Endothelial cell of umbilical vein (primary cell): ENCODE measurements around the gene COASY. TPM values are rescaled to one million over a fixed set of nuclear protein-coding genes. Genes with fewer than 3 reads are reported as not detected.

Experiments used
- BruUV-seq: library from RNA; stranded (reverse); fragments of 400-500 nt; replicated peaks from 2 replicates; lab custom pipeline; 2021; lab: Mats Ljungman, UMichigan
- CTCF ChIA-PET: fragments of 300-600, 350-600 bp; sonication (Branson Sonifier 250); formaldehyde crosslinking; loops from one replicate; lab custom pipeline; 2021; ENCODE audit warnings: antibody characterized with exemption, inconsistent platforms; lab: Charles Lee
- POLR2A ChIA-PET: fragments of 300-600, 350-600 bp; sonication (Branson Sonifier 250); formaldehyde crosslinking; loops from one replicate; lab custom pipeline; 2021; ENCODE audit warnings: antibody characterized with exemption, inconsistent platforms; lab: Charles Lee
- DNase-seq: peaks from one replicate; pipeline ENCODE4 v3.0.0-alpha.2; 2011; ENCODE audit warnings: low read depth, low spot score
- FAIRE-seq: peaks from 2 replicates; lab custom pipeline; 2011; peaks lifted over from hg19 to GRCh38; lab: Jason Lieb, UNC
- H2AFZ ChIP-seq: 2 replicates; pipeline ENCODE4 v1.6.0; 2012; ENCODE audit warnings: low read depth, low read length, control low read depth, inconsistent platforms
- H3K27ac ChIP-seq: 2 replicates; pipeline ENCODE4 v1.5.1; 2011; ENCODE audit warnings: low read depth, mild to moderate bottlenecking, control low read depth, low read length, moderate library complexity; ENCODE audit not compliant: insufficient read depth
- H3K27me3 ChIP-seq, 2 experiments: 2 replicates each; pipeline versions ENCODE4 v1.6.0 to v1.6.1; 2011; ENCODE audit warnings: low read length in 2 of 2, mixed read lengths in 1 of 2; ENCODE audit not compliant: control insufficient read depth in 2 of 2, insufficient read depth in 2 of 2
- H3K36me3 ChIP-seq, 2 experiments: 2 replicates in 1 of 2; 3 replicates in 1 of 2; pipeline ENCODE4 v1.5.1; 2011; ENCODE audit warnings: low read length in 2 of 2, mild to moderate bottlenecking in 1 of 2, moderate library complexity in 1 of 2; ENCODE audit not compliant: control insufficient read depth in 2 of 2, insufficient read depth in 2 of 2; ENCODE audit errors: extremely low read depth in 1 of 2
- H3K4me1 ChIP-seq: 3 replicates; pipeline ENCODE4 v1.5.1; 2011; ENCODE audit warnings: mild to moderate bottlenecking, low read length; ENCODE audit not compliant: control insufficient read depth, insufficient read depth; ENCODE audit errors: extremely low read depth
- H3K4me2 ChIP-seq: 2 replicates; pipeline ENCODE4 v1.6.1; 2011; ENCODE audit warnings: low read length, control low read depth, mixed read lengths; ENCODE audit not compliant: insufficient read depth
- H3K4me3 ChIP-seq, 3 experiments: fragments of 200-600 bp in 1 of 3; sonication (generic), shearing (Covaris generic) in 1 of 3; replicated peaks in 1 of 3; 2 replicates each; pipeline ENCODE4 v1.5.1; 2011 to 2016; ENCODE audit warnings: control low read depth in 3 of 3, low read length in 3 of 3, mild to moderate bottlenecking in 2 of 3, inconsistent platforms in 1 of 3, low read depth in 1 of 3, moderate library complexity in 1 of 3; ENCODE audit not compliant: insufficient read depth in 1 of 3
- H3K79me2 ChIP-seq: 2 replicates; pipeline ENCODE4 v1.6.0; 2012; ENCODE audit warnings: low read length, inconsistent platforms; ENCODE audit not compliant: control insufficient read depth, insufficient read depth
- H3K9ac ChIP-seq: replicated peaks from 2 replicates; pipeline ENCODE3; 2011; ENCODE audit warnings: low read length, control low read depth; ENCODE audit not compliant: insufficient read depth; ENCODE audit errors: extremely low read depth
- H3K9me1 ChIP-seq: replicated peaks from 3 replicates; pipeline ENCODE4 v1.6.0; 2011; ENCODE audit warnings: mild to moderate bottlenecking, low read length; ENCODE audit not compliant: control insufficient read depth, insufficient read depth; ENCODE audit errors: extremely low read depth
- H3K9me3 ChIP-seq: replicated peaks from 2 replicates; pipeline ENCODE4 v1.5.1; 2012; ENCODE audit warnings: low read length, inconsistent platforms; ENCODE audit not compliant: control insufficient read depth, insufficient read depth
- H4K20me1 ChIP-seq: replicated peaks from 2 replicates; pipeline ENCODE3; 2011; ENCODE audit warnings: mild to moderate bottlenecking, low read length; ENCODE audit not compliant: control insufficient read depth, insufficient read depth; ENCODE audit errors: extremely low read depth
- EZH2 ChIP-seq: IDR thresholded peaks from 2 replicates; pipeline ENCODE4 v1.6.1; 2012; ENCODE audit warnings: borderline replicate concordance, low read depth, mild to moderate bottlenecking, moderate library complexity, low read length, inconsistent platforms; ENCODE audit not compliant: severe bottlenecking
- GATA2 ChIP-seq: IDR thresholded peaks from 2 replicates; pipeline ENCODE4 v1.7.0; 2011; ENCODE audit warnings: low read depth, mild to moderate bottlenecking, moderate library complexity, mixed read lengths, low read length; ENCODE audit not compliant: insufficient read length, insufficient read depth
- MYC ChIP-seq: IDR thresholded peaks from one replicate; pipeline ENCODE4 v1.6.1; 2011; ENCODE audit warnings: mild to moderate bottlenecking, low read depth, low read length
- POLR2AphosphoS5 ChIP-seq: IDR thresholded peaks from 2 replicates; pipeline ENCODE4 v1.6.1; 2012; ENCODE audit warnings: low read depth, mild to moderate bottlenecking, control low read depth, low read length, moderate library complexity; ENCODE audit not compliant: insufficient read depth
- dilution Hi-C: fragments of 300-500 bp; cut with MboI; formaldehyde crosslinking; loops from one replicate; pipeline ENCODE4 v1.15.0; 2019; ENCODE audit warnings: low sequenced_read_pairs; ENCODE audit not compliant: extremely low pct_ligation_motif_present
- intact Hi-C: fragments of 100-400 bp; cut with micrococcal nuclease; formaldehyde crosslinking; loops from one replicate; pipeline ENCODE4 v1.10.0; 2022
- polyA plus RNA-seq, 4 experiments: library from polyadenylated mRNA; depleted of rRNA in 3 of 4; stranded (reverse) in 3 of 4; unstranded in 1 of 4; fragments of >200 nt; gene quantifications; 2 replicates each; pipeline versions ENCODE4 v1.2.1 to v1.2.3, GENCODE V29; 2011 to 2012; ENCODE audit warnings: missing spikeins in 1 of 4
- total RNA-seq: library from RNA; stranded (reverse); gene quantifications from 2 replicates; pipeline ENCODE4 v1.2.3, GENCODE V29; 2021
- TF ChIP-seq, protein P1 (sequence below): IDR thresholded peaks from 2 replicates; pipeline ENCODE4 v1.6.1; 2011; ENCODE audit not compliant: insufficient read depth, insufficient read length
- TF ChIP-seq, protein P2 (sequence below), 2 donors: IDR thresholded peaks; 1 replicate in 1 of 2; 2 replicates in 1 of 2; pipeline ENCODE4 v1.5.1; 2011; ENCODE audit warnings: low read length in 2 of 2, mild to moderate bottlenecking in 2 of 2, moderate library complexity in 2 of 2, control low read depth in 1 of 2, inconsistent platforms in 1 of 2, low read depth in 1 of 2; ENCODE audit not compliant: insufficient read depth in 1 of 2; ENCODE audit errors: extremely low read depth in 1 of 2

The COASY gene
- total and polyA plus RNA-seq, 2 donors (not counting 3 experiments of a cell fraction or from before 2014, with no cell fraction given) = 39.6 to 69.2 TPM

DNA sequence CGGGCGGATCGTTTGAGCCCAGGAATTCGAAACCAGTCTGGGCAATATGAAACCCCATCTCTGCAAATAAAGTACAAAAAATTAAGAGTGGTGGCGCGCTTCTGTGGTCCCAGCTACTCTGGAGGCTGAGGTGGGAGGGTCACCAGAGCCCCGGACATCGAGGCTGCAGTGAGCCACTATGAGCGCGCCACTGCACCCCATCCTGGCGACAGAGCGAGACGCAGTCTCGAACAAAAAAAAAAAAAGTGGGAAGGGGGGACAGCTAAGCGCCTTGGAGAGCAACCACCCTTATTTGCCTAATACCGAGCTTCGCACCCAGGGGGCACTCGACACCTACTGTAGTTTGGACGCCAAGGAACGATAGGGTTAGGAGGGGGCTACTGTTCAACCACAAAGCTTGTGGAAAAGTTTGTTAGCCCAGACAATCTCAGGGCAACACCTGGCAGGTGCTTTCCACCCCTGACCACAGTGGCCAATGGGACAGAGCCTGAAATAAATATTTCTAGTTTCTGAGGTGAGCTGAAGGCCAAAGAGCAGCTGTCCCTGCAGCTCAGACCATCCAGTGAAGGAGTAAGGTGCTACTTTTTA is 16.4 kb downstream of the COASY start:
- peaks cover 6 to 33% of the 10 kb centered on the region in 2 experiments for H3K36me3 ChIP-seq
- peaks cover 17% of the 10 kb centered on the region for H3K79me2 ChIP-seq
- no TSS peak for BruUV-seq

More for the DNA sequence above, 16.4 kb downstream of the COASY start:
- Histone ChIP-seq H3K4me2 (peak overlapping the region; percentile 82), H3K9ac (peak overlapping the region; percentile 74), H3K4me3 (peak overlapping the region; percentile 53 to 80 (median 76)), H2AFZ (no peak overlapping the region), H3K4me1 (peaks cover 18% of the 10 kb centered on the region), H3K27me3 (no peaks in the 10 kb centered on the region), H3K27ac (peak overlapping the region; percentile 42), H4K20me1 (no peaks in the 10 kb centered on the region), H3K9me3 (no peaks in the 10 kb centered on the region), H3K9me1 (no peaks in the 10 kb centered on the region)
- ChIA-PET CTCF (interaction anchor here (0.6 to 7.0 kb wide), 63 partner anchors 9 to 420 kb away, joined by 3 to 235 read pairs (median 5); partner anchors contain the start of genes BECN1, CCR10, CNTD1 and CNTNAP1), POLR2A (interaction anchor here (1.3 kb wide), 1 partner anchor 99 kb away, joined by 4 read pairs; the partner anchor contains the start of gene PLEKHH3)
- dilution Hi-C loops (no loop called here), intact Hi-C loops (loop anchor here (1.0 to 5.0 kb wide), 4 partner anchors 101 to 359 kb away; partner anchors contain the start of gene BECN1)
- DNase-seq (peak; percentile 80), FAIRE-seq (no peak)
- TF ChIP-seq EZH2 (no peak), POLR2AphosphoS5 (no peak), GATA2 (no peak), MYC (no peak)
- TF ChIP-seq, protein P1, sequence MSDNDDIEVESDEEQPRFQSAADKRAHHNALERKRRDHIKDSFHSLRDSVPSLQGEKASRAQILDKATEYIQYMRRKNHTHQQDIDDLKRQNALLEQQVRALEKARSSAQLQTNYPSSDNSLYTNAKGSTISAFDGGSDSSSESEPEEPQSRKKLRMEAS = no peak
- TF ChIP-seq, protein P2, sequence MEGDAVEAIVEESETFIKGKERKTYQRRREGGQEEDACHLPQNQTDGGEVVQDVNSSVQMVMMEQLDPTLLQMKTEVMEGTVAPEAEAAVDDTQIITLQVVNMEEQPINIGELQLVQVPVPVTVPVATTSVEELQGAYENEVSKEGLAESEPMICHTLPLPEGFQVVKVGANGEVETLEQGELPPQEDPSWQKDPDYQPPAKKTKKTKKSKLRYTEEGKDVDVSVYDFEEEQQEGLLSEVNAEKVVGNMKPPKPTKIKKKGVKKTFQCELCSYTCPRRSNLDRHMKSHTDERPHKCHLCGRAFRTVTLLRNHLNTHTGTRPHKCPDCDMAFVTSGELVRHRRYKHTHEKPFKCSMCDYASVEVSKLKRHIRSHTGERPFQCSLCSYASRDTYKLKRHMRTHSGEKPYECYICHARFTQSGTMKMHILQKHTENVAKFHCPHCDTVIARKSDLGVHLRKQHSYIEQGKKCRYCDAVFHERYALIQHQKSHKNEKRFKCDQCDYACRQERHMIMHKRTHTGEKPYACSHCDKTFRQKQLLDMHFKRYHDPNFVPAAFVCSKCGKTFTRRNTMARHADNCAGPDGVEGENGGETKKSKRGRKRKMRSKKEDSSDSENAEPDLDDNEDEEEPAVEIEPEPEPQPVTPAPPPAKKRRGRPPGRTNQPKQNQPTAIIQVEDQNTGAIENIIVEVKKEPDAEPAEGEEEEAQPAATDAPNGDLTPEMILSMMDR (IDR thresholded peaks at IDR 0.05; ENCODE audit: extremely low read depth in 1 of 2, insufficient read depth in 1 of 2, low read depth in 1 of 2, low read length in 2 of 2) = peak; percentile 66 to 79
